G401 (cell line): ENCODE results near the gene MSRB3. TPM values are rescaled to one million over a fixed set of nuclear protein-coding genes. Genes with fewer than 3 reads are reported as not detected.

Experiments used
- DNase-seq: peaks from one replicate; pipeline ENCODE4 v3.0.0-alpha.2; 2015; ENCODE audit warnings: low spot score
- in situ Hi-C: cut with HindIII; loops from 2 replicates; pipeline ENCODE4 v1.10.0; 2016; ENCODE audit warnings: low sequenced_read_pairs, mixed read lengths
- total RNA-seq: library from RNA; depleted of rRNA; stranded (reverse); fragments of >200 nt; shearing (Covaris generic); gene quantifications from 2 replicates; pipeline ENCODE4 v1.2.3, GENCODE V29; 2014

Gene MSRB3
- total RNA-seq, 1 experiment from 2014 or later: 147 TPM

- DNase-seq: no peak
Measured at GRCh38 chr12:65319688-65320200, 41.3 kb downstream of the MSRB3 start.

GRCh38 chr12:65323070-65323469, 44.6 kb downstream of the MSRB3 start:
- DNase-seq: no peak
- in situ Hi-C loops: no loop called here

More at GRCh38 chr12:65319688-65320200, 41.3 kb downstream of the MSRB3 start:
- in situ Hi-C loops: no loop called here

GRCh38 chr12:65324056-65324455, 45.6 kb downstream of the MSRB3 start:
- in situ Hi-C loops: no loop called here

GRCh38 chr12:65324551-65324950, 46.1 kb downstream of the MSRB3 start:
- in situ Hi-C loops: no loop called here

More at GRCh38 chr12:65324056-65324455, 45.6 kb downstream of the MSRB3 start:
- peak; percentile 56 for DNase-seq

GRCh38 chr12:65325183-65325582, 46.7 kb downstream of the MSRB3 start:
- DNase-seq: no peak
- in situ Hi-C loops: loop anchor here (5.0 kb wide), 1 partner anchor 192 kb away; no protein-coding TSS in a partner anchor

More at GRCh38 chr12:65324551-65324950, 46.1 kb downstream of the MSRB3 start:
- no peak for DNase-seq

GRCh38 chr12:65326616-65327015, 48.1 kb downstream of the MSRB3 start:
- no peak for DNase-seq
- in situ Hi-C loops: loop anchor here (5.0 kb wide), 1 partner anchor 191 kb away; no protein-coding TSS in a partner anchor

GRCh38 chr12:65327207-65328076, 49.0 kb downstream of the MSRB3 start:
- in situ Hi-C loops: loop anchor here (5.0 kb wide), 1 partner anchor 190 kb away; no protein-coding TSS in a partner anchor
- peak; percentile 68 for DNase-seq

GRCh38 chr12:65329721-65330120, 51.2 kb downstream of the MSRB3 start:
- in situ Hi-C loops: loop anchor here (5.0 kb wide), 1 partner anchor 188 kb away; no protein-coding TSS in a partner anchor
- no peak for DNase-seq

GRCh38 chr12:65330331-65330730, 51.8 kb downstream of the MSRB3 start:
- in situ Hi-C loops: no loop called here
- DNase-seq: no peak

GRCh38 chr12:65331456-65331855, 53.0 kb downstream of the MSRB3 start:
- no peak for DNase-seq
- in situ Hi-C loops: no loop called here

- no peak for DNase-seq
- in situ Hi-C loops: no loop called here
Measured at GRCh38 chr12:65333649-65334048, 55.2 kb downstream of the MSRB3 start.

- in situ Hi-C loops: no loop called here
- DNase-seq: peak; percentile 68
Measured at GRCh38 chr12:65334521-65334920, 56.0 kb downstream of the MSRB3 start.

GRCh38 chr12:65335021-65335714, 56.7 kb downstream of the MSRB3 start:
- peak; percentile 61 for DNase-seq
- in situ Hi-C loops: no loop called here

- no peak for DNase-seq
- in situ Hi-C loops: no loop called here
Measured at GRCh38 chr12:65335981-65336380, 57.5 kb downstream of the MSRB3 start.

- in situ Hi-C loops: no loop called here
Measured at GRCh38 chr12:65339161-65339560, 60.7 kb downstream of the MSRB3 start.

GRCh38 chr12:65343230-65343629, 64.7 kb downstream of the MSRB3 start:
- in situ Hi-C loops: no loop called here
- DNase-seq: no peak

More at GRCh38 chr12:65339161-65339560, 60.7 kb downstream of the MSRB3 start:
- no peak for DNase-seq

GRCh38 chr12:65343801-65344200, 65.3 kb downstream of the MSRB3 start:
- peak; percentile 41 for DNase-seq
- in situ Hi-C loops: no loop called here

GRCh38 chr12:65355461-65355860, 77.0 kb downstream of the MSRB3 start:
- in situ Hi-C loops: no loop called here
- DNase-seq: no peak

- in situ Hi-C loops: no loop called here
- no peak for DNase-seq
Measured at GRCh38 chr12:65362234-65363031, 84.0 kb downstream of the MSRB3 start.
